Testis (tissue), 2 donors: ENCODE data around the gene FARS2.

Experiments
- CTCF ChIP-seq, 3 experiments: fragments of 450-650 bp in 2 of 3; fragments of 200-600 bp in 1 of 3; sonication (generic) in 1 of 3; IDR thresholded peaks; one replicate each; pipeline ENCODE4 v1.5.1; 2016 to 2019; ENCODE audit warnings: antibody characterized with exemption in 3 of 3, mild to moderate bottlenecking in 2 of 3, moderate library complexity in 1 of 3
- POLR2A ChIP-seq: fragments of 450-650 bp; IDR thresholded peaks from one replicate; pipeline ENCODE4 v1.6.1; 2017; ENCODE audit warnings: antibody characterized with exemption, mild to moderate bottlenecking, moderate library complexity

- TF ChIP-seq CTCF (IDR thresholded peaks at IDR 0.05) (no peak), POLR2A (no peak)
Measured at GRCh38 chr6:5738211-5738610, 476.9 kb downstream of the FARS2 start.
